Measurements from ENCODE around the gene TMEM204.

- TF ChIP-seq CTCF (IDR thresholded peaks at IDR 0.05; ENCODE audit: low read depth, low read length, poor library complexity, severe bottlenecking), result no peak
- TF ChIP-seq EZH2phosphoT487 (IDR thresholded peaks at IDR 0.05; ENCODE audit: borderline replicate concordance, low read length), result no peak
These were observed 31.8 kb upstream of the TMEM204 start for GRCh38 chr16:1501630-1502029.
